HepG2 (cell line): ENCODE results near the gene PARVB. TPM values are rescaled to one million over a fixed set of nuclear protein-coding genes. Genes with fewer than 3 reads are reported as not detected.

Experiments
- ATAC-seq: fragments of 200-7000 bp; cut with Tn5 transposase; 3 replicates; pipeline ENCODE4 v1.9.1; 2020; ENCODE audit warnings: mild to moderate bottlenecking, moderate library complexity
- BruUV-seq: library from RNA; stranded (reverse); fragments of 400-500 nt; replicated peaks from 2 replicates; lab custom pipeline; 2021; lab: Mats Ljungman, UMichigan
- CTCF ChIA-PET: fragments of 300-600 bp; formaldehyde crosslinking; extraction: SDS; loops from one replicate; lab custom pipeline; 2021; ENCODE audit warnings: low total read pairs, inconsistent platforms, low intra/inter-chr PET ratio; lab: Yijun Ruan, JAX
- POLR2A ChIA-PET: fragments of 350-600 bp; sonication (Branson Sonifier 250); formaldehyde crosslinking; loops from one replicate; lab custom pipeline; 2020; ENCODE audit warnings: antibody characterized with exemption, inconsistent platforms; lab: Yijun Ruan, JAX
- DNase-seq: peaks from one replicate; pipeline ENCODE4 v3.0.0-alpha.2; 2015; ENCODE audit warnings: low spot score
- FAIRE-seq: peaks from 3 replicates; lab custom pipeline; 2011; peaks lifted over from hg19 to GRCh38; lab: Jason Lieb, UNC
- H2AFZ ChIP-seq: one replicate; pipeline ENCODE4 v1.6.1; 2011; ENCODE audit warnings: low read length, inconsistent platforms
- H3K27ac ChIP-seq: fragments of 300-600 bp; 3 replicates; pipeline ENCODE4 v1.8.0; 2011; ENCODE audit warnings: mixed run types, mild to moderate bottlenecking, mixed read lengths, low read length, inconsistent platforms; ENCODE audit not compliant: insufficient read depth; ENCODE audit errors: extremely low read length
- H3K27me3 ChIP-seq, 2 experiments: fragments of 200-600 bp in 1 of 2; 2 replicates in 1 of 2; 3 replicates in 1 of 2; pipeline versions ENCODE4 v1.6.0 to v1.8.0; 2011; ENCODE audit warnings: low read length in 2 of 2, mild to moderate bottlenecking in 2 of 2, moderate library complexity in 2 of 2, inconsistent platforms in 1 of 2; ENCODE audit not compliant: insufficient read depth in 2 of 2, control insufficient read depth in 1 of 2
- H3K36me3 ChIP-seq, 2 experiments: fragments of 200-600 bp in 1 of 2; replicated peaks in 1 of 2; 2 replicates in 1 of 2; 3 replicates in 1 of 2; pipeline versions ENCODE4 v1.5.1 to v1.8.0; 2011; ENCODE audit warnings: low read length in 2 of 2, inconsistent platforms in 1 of 2; ENCODE audit not compliant: insufficient read depth in 2 of 2, control insufficient read depth in 1 of 2
- H3K4me1 ChIP-seq: 2 replicates; pipeline ENCODE4 v1.5.1; 2012; ENCODE audit warnings: low read length, inconsistent platforms; ENCODE audit not compliant: insufficient read depth
- H3K4me2 ChIP-seq: 2 replicates; pipeline ENCODE4 v1.6.0; 2011; ENCODE audit warnings: low read depth, low read length, inconsistent platforms
- H3K4me3 ChIP-seq, 3 experiments: fragments of 200-600 bp in 1 of 3; sonication (generic), shearing (Covaris generic) in 1 of 3; replicated peaks in 1 of 3; 2 replicates each; pipeline ENCODE4 v1.5.1; 2011 to 2016; ENCODE audit warnings: low read length in 3 of 3, inconsistent platforms in 2 of 3, low read depth in 2 of 3, mild to moderate bottlenecking in 2 of 3, control low read depth in 1 of 3, mixed read lengths in 1 of 3; ENCODE audit not compliant: insufficient read depth in 1 of 3
- H3K79me2 ChIP-seq: one replicate; pipeline ENCODE4 v1.6.1; 2011; ENCODE audit warnings: low read length, inconsistent platforms; ENCODE audit not compliant: insufficient read depth
- H3K9ac ChIP-seq: 2 replicates; pipeline ENCODE4 v1.6.0; 2011; ENCODE audit warnings: mild to moderate bottlenecking, low read depth, low read length, inconsistent platforms; ENCODE audit not compliant: insufficient read depth
- H3K9me3 ChIP-seq: 2 replicates; pipeline ENCODE4 v1.5.1; 2012; ENCODE audit warnings: mild to moderate bottlenecking, low read length
- H4K20me1 ChIP-seq: 2 replicates; pipeline ENCODE4 v1.6.0; 2011; ENCODE audit warnings: inconsistent platforms, mild to moderate bottlenecking, low read length, moderate library complexity; ENCODE audit not compliant: insufficient read depth
- CEBPB ChIP-seq: IDR thresholded peaks from 2 replicates; pipeline ENCODE4 v1.6.1; 2011; ENCODE audit warnings: low read depth, low read length, improper control_type of control experiment, borderline replicate concordance
- ETV5 ChIP-seq: IDR thresholded peaks from 2 replicates; pipeline ENCODE4 v1.6.1; 2018; ENCODE audit warnings: missing biosample characterization, missing genetic modification reagents, inconsistent platforms, borderline replicate concordance
- GZF1 ChIP-seq: sonication (generic); formaldehyde crosslinking; IDR thresholded peaks from 2 replicates; pipeline ENCODE4 v1.5.1; 2020; ENCODE audit warnings: mild to moderate bottlenecking, missing genetic modification reagents
- ZFP91 ChIP-seq: sonication (generic); formaldehyde crosslinking; IDR thresholded peaks from 2 replicates; pipeline ENCODE4 v1.9.0; 2022; ENCODE audit warnings: missing genetic modification reagents, mild to moderate bottlenecking, borderline replicate concordance
- ZNF326 ChIP-seq: sonication (generic); formaldehyde crosslinking; IDR thresholded peaks from 2 replicates; pipeline ENCODE4 v1.4.0; 2020; ENCODE audit warnings: missing genetic modification reagents, borderline replicate concordance
- ZNF335 ChIP-seq: sonication (generic); formaldehyde crosslinking; IDR thresholded peaks from 2 replicates; pipeline ENCODE4 v1.4.0; 2020; ENCODE audit warnings: missing genetic modification reagents
- WGBS: methylation state at CpG from one replicate; pipeline ENCODE4 v1.1.6; 2017; ENCODE audit warnings: low lambda C conversion rate; 5-methylcytosine and 5-hydroxymethylcytosine counted together
- in situ Hi-C: cut with HindIII; loops from 2 replicates; pipeline ENCODE4 v1.10.0; 2017; ENCODE audit warnings: low pct_unique_long_range_greater_than_20kb; ENCODE audit not compliant: extremely low pct_ligation_motif_present
- intact Hi-C: fragments of 100-400 bp; cut with micrococcal nuclease; formaldehyde crosslinking; loops from one replicate; pipeline ENCODE4 v1.10.0; 2022; ENCODE audit not compliant: unreplicated experiment
- polyA plus RNA-seq, 8 experiments: library from polyadenylated mRNA; depleted of rRNA in 3 of 8; stranded (reverse) in 7 of 8; unstranded in 1 of 8; fragments of >200 nt; fragmentation: Illumina TruSeq in 4 of 8; extraction: Trizol in 4 of 8; gene quantifications; 2 replicates each; pipeline versions ENCODE4 v1.2.1 to v1.2.3, GENCODE V29; 2011 to 2016; ENCODE audit warnings: low read depth in 4 of 8, missing spikeins in 1 of 8, mixed read lengths in 1 of 8; ENCODE audit not compliant: insufficient read depth in 1 of 8
- total RNA-seq, 5 experiments: library from RNA; depleted of rRNA; stranded (reverse); fragments of >200 nt; fragmentation: Illumina TruSeq; extraction: Trizol; gene quantifications; 2 replicates each; pipeline ENCODE4 v1.2.3, GENCODE V29; 2016; ENCODE audit warnings: low read depth in 1 of 5
- TF ChIP-seq, protein P1 (sequence below): sonication (generic); formaldehyde crosslinking; IDR thresholded peaks from 2 replicates; pipeline ENCODE4 v1.4.0; 2020; ENCODE audit warnings: missing genetic modification reagents, borderline replicate concordance

The PARVB gene
- total and polyA plus RNA-seq, 2 of the 13 experiments (the other 11 are each of a cell fraction or from before 2014, with no cell fraction given): 0.11 to 0.15 TPM

GRCh38 chr22:44019846-44020245 lies 4.3 kb upstream of the PARVB start:
- no peak overlapping the region for H3K4me3 ChIP-seq
- H3K4me1 ChIP-seq: peaks cover 5% of the 10 kb centered on the region
- H3K27me3 ChIP-seq: peaks cover 0 to 4% of the 10 kb centered on the region in 2 experiments; a peak in 1 of 5 replicates
- POLR2A ChIA-PET: no interaction called here
- no peaks in the 10 kb centered on the region for H3K36me3 ChIP-seq
- FAIRE-seq: no peak
- WGBS: 94% methylated on average over 5 of the region's 5 CpGs
- no peaks in the 10 kb centered on the region for H3K79me2 ChIP-seq
- no peak for TF ChIP-seq ETV5 (CRISPR knock-in tag)
- TF ChIP-seq ZFP91 (CRISPR knock-in tag): no peak
- TF ChIP-seq ZNF326 (CRISPR knock-in tag): no peak
- no peak for TF ChIP-seq GZF1
- TF ChIP-seq, all 625 proteins: peak for 0
- Histone ChIP-seq H3K9ac (no peak overlapping the region), H3K27ac (no peak overlapping the region), H3K4me2 (no peak overlapping the region), H4K20me1 (no peaks in the 10 kb centered on the region), H3K9me3 (no peaks in the 10 kb centered on the region), H2AFZ (no peak overlapping the region)
- CTCF ChIA-PET: no interaction called here
- in situ Hi-C loops: no loop called here
- no TSS peak for BruUV-seq
- intact Hi-C loops: no loop called here
- ATAC-seq (no peak), DNase-seq (no peak)

GRCh38 chr22:44020981-44021380 lies 3.1 kb upstream of the PARVB start:
- no peaks in the 10 kb centered on the region for H4K20me1 ChIP-seq
- no peak overlapping the region for H3K4me2 ChIP-seq
- 68% methylated on average over 8 of the region's 8 CpGs for WGBS
- no peaks in the 10 kb centered on the region for H3K36me3 ChIP-seq
- peaks cover 5% of the 10 kb centered on the region for H3K4me1 ChIP-seq
- no peak for DNase-seq
- no peaks in the 10 kb centered on the region for H3K79me2 ChIP-seq
- H3K27me3 ChIP-seq: peaks cover 0 to 9% of the 10 kb centered on the region in 2 experiments; a peak in 1 of 5 replicates
- in situ Hi-C loops (no loop called here), intact Hi-C loops (no loop called here)
- POLR2A ChIA-PET: no interaction called here
- ATAC-seq: no peak
- CTCF ChIA-PET: no interaction called here
- H3K4me3 ChIP-seq: no peak overlapping the region
- no peak overlapping the region for H2AFZ ChIP-seq
- no peak overlapping the region for H3K9ac ChIP-seq
- no peak overlapping the region for H3K27ac ChIP-seq
- BruUV-seq: no TSS peak
- no peaks in the 10 kb centered on the region for H3K9me3 ChIP-seq
- no peak for FAIRE-seq
- TF ChIP-seq ZNF335: no peak
- TF ChIP-seq CEBPB: no peak
- TF ChIP-seq, protein P1, sequence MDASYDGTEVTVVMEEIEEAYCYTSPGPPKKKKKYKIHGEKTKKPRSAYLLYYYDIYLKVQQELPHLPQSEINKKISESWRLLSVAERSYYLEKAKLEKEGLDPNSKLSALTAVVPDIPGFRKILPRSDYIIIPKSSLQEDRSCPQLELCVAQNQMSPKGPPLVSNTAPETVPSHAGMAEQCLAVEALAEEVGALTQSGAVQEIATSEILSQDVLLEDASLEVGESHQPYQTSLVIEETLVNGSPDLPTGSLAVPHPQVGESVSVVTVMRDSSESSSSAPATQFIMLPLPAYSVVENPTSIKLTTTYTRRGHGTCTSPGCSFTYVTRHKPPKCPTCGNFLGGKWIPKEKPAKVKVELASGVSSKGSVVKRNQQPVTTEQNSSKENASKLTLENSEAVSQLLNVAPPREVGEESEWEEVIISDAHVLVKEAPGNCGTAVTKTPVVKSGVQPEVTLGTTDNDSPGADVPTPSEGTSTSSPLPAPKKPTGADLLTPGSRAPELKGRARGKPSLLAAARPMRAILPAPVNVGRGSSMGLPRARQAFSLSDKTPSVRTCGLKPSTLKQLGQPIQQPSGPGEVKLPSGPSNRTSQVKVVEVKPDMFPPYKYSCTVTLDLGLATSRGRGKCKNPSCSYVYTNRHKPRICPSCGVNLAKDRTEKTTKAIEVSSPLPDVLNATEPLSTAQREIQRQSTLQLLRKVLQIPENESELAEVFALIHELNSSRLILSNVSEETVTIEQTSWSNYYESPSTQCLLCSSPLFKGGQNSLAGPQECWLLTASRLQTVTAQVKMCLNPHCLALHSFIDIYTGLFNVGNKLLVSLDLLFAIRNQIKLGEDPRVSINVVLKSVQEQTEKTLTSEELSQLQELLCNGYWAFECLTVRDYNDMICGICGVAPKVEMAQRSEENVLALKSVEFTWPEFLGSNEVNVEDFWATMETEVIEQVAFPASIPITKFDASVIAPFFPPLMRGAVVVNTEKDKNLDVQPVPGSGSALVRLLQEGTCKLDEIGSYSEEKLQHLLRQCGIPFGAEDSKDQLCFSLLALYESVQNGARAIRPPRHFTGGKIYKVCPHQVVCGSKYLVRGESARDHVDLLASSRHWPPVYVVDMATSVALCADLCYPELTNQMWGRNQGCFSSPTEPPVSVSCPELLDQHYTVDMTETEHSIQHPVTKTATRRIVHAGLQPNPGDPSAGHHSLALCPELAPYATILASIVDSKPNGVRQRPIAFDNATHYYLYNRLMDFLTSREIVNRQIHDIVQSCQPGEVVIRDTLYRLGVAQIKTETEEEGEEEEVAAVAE: no peak
